Activated T-helper 17 cell treated with anti-CD3 and anti-CD28 coated beads, Interleukin-2, amount 50 U/mL, for 72 hours (primary cell): ENCODE measurements around the gene PDE3B. TPM values are rescaled to one million over a fixed set of nuclear protein-coding genes. Genes with fewer than 3 reads are reported as not detected.
"Not testable (repeated sequence)": the region's sequence is repeated elsewhere in the genome, so short reads cannot be mapped to it uniquely, and the experiment has no call there.

ENCODE experiments used
- ATAC-seq: fragments of 150-1000 bp; cut with Tn5 transposase; replicated peaks from 2 replicates; pipeline ENCODE4 v1.10.0; 2021; ENCODE audit warnings: mild to moderate bottlenecking, moderate library complexity
- H3K27ac Mint-ChIP-seq: one replicate; pipeline ENCODE4 v1.8.0; 2022; ENCODE audit warnings: mixed read lengths
- H3K27me3 Mint-ChIP-seq: one replicate; pipeline ENCODE4 v1.8.0; 2022; ENCODE audit warnings: mixed read lengths
- H3K36me3 Mint-ChIP-seq: one replicate; pipeline ENCODE4 v1.8.0; 2022; ENCODE audit warnings: low read depth, mild to moderate bottlenecking, mixed read lengths
- H3K4me1 Mint-ChIP-seq: one replicate; pipeline ENCODE4 v1.8.0; 2022; ENCODE audit warnings: mixed read lengths
- H3K4me3 Mint-ChIP-seq: one replicate; pipeline ENCODE4 v1.8.0; 2022; ENCODE audit warnings: mild to moderate bottlenecking, mixed read lengths
- H3K9me3 Mint-ChIP-seq: one replicate; pipeline ENCODE4 v1.8.0; 2022; ENCODE audit warnings: mixed read lengths
- total RNA-seq, 2 donors: library from RNA; stranded (reverse); gene quantifications; one replicate each; pipeline ENCODE4 v1.2.3, GENCODE V29; 2022

PDE3B gene
- total RNA-seq, 2 donors from 2014 or later = 23.0 to 25.5 TPM

DNA sequence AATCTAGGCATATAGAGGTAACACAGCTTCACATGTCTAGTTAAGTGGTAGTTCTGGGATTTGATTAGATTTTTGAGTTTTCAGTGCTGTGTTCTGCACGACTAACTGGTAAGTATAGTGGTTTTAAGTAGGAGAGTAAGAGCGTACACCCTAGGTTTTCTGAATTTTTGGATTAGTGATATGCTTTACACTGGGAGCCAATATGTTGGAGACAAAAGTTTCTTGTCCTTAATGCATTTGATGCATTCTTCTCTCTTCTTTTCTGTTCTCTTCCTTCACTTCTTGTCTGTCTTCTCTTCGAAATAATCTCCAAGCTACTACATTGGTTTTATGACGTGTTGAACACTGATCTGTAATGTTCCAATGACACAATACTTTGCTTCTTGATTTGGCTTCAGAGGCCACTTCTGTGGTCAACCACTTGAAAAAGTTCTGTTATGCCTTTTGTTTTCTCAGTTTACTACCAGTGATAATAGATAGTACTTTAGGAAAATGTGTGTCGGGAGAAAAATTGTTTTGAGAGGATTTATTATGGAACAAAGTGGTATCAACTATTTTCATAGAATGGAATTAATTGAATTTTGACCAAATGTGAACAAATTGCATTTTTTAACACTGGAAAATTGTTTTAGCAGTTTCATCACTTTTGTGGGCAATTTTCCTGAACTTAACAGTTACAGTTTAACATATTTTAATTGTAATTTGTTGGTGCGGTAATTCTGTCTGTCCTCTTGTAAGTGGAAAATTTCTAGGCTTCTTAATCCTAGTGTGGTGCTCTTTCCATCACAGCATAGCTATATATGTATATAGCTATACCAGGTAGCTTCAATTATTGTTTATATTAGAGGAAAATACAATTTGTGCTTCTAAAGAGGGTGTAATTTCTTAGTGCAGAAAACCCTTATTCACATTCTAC, 2.6 kb downstream of the PDE3B start:
- Mint-ChIP-seq H3K4me1 (peaks cover 14% of the 10 kb centered on the region), H3K9me3 (no peaks in the 10 kb centered on the region), H3K36me3 (peaks cover 29% of the 10 kb centered on the region)

DNA sequence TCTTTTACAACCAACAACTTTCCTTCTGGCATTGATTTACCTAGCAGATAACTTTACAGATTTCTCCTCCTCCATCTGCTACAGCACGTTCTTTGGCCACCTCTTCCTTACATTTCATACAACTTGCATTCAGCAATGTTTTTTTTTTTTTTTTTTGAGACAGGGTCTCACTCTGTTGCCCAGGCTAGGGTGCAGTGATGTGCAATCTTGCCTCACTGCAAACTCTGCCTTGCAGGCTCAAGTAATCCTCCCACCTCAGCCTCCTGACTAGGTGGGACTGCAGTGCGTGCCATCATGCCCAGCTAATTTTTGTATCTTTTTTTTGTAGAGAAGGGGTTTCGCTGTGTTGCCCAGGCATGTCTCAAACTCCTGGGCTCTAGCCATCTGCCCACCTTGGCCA, 6.5 kb downstream of the PDE3B start:
- peaks cover 43% of the 10 kb centered on the region for H3K36me3 Mint-ChIP-seq

More for the DNA sequence above, 2.6 kb downstream of the PDE3B start:
- H3K4me3 Mint-ChIP-seq = peak overlapping the region; percentile 82
- peak overlapping the region; percentile 87 for H3K27ac Mint-ChIP-seq
- H3K27me3 Mint-ChIP-seq = no peaks in the 10 kb centered on the region
- peak; percentile 22 for ATAC-seq

DNA sequence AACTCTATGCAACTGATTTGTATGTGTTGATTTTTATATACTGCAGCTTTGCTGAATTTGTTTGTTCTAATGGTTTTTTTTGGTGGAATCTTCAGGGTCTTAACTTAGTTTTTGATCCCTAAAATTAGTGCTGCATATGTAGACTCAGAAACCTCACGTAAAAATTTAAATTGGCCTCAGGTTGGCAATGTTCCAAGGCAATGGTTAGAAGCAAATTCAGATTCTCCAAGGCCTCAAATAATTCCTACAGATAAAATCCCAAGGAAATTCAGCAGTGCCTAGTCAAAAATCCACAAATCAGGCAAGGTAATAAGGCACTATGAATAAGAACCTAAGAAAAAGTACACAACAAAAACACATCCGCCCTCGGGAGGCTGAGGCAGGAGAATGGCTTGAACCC, 9.5 kb downstream of the PDE3B start:
- H3K27me3 Mint-ChIP-seq = no peaks in the 10 kb centered on the region
- H3K9me3 Mint-ChIP-seq = no peaks in the 10 kb centered on the region
- peaks cover 35% of the 10 kb centered on the region for H3K36me3 Mint-ChIP-seq
- ATAC-seq = no peak
- no peak overlapping the region for H3K4me3 Mint-ChIP-seq
- H3K4me1 Mint-ChIP-seq = peaks cover 10% of the 10 kb centered on the region
- no peak overlapping the region for H3K27ac Mint-ChIP-seq

More for the DNA sequence above, 6.5 kb downstream of the PDE3B start:
- no peak overlapping the region for H3K27ac Mint-ChIP-seq
- peaks cover 7% of the 10 kb centered on the region for H3K4me1 Mint-ChIP-seq
- H3K27me3 Mint-ChIP-seq = no peaks in the 10 kb centered on the region
- H3K4me3 Mint-ChIP-seq = peak overlapping the region; percentile 22
- ATAC-seq = no peak
- H3K9me3 Mint-ChIP-seq = no peaks in the 10 kb centered on the region

DNA sequence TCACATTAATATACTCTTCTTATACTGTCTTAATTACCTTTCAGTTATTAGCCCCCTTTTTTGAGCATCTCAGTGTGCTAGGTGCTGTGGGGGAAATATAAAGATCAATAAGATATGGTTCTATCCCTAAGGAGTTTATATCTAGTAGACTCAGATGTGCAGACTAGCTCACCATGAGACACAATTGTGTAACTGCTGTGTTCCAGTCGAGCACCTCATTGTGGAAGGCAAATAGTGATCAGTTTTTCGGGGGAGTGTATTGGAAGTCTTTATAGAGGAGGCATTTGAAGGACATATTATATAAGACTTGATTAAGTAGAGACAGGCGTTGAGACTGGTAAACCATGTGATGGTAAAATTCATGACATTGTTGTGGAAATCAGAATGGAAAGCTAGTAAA, 11.8 kb downstream of the PDE3B start:
- Mint-ChIP-seq H3K27ac (no peak overlapping the region), H3K27me3 (no peaks in the 10 kb centered on the region), H3K4me1 (peaks cover 10% of the 10 kb centered on the region), H3K4me3 (no peak overlapping the region), H3K36me3 (peaks cover 48% of the 10 kb centered on the region), H3K9me3 (no peaks in the 10 kb centered on the region)
- no peak for ATAC-seq

DNA sequence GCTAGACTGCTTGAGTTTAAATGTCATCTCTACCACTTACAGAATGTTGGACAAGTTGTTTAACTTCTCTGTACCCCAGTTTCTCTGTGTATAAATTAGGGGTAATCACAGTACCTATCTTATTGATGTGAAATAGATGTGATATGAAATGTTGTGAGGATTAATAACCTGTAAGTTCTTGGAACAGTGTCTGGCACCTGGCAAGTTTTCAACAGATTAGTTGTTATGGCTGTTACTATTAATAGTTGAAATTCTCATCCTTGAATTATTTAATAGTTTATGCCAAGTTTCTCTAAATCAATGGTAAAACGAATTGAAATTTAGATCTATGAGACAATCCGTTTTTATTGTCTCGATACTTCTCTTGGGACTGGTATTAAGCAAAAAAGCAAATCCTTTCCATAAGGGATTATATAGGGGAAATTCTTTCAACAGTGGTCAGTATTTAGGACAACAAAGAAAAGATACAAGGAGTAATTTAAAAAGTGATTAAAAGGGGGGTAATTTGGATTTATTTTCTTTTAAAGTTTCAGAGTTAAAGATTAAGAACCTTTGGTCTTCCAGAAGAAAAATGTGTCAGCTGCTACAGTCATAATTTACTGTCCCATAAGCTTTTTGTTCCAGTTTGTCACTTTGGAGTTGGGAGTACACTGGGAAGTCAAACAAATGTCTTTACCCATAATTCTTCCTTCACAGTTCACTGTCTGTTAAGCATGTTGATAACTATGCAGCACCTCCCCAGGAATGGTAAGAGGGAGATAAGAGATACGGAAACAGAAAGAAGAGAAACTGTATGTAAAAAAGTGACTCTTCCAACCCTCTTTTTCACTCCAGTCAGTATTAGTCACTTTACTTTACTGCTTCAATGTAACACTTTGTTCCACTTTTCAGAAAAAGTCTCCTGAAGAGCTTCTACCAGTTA, 13.2 kb downstream of the PDE3B start:
- Mint-ChIP-seq H3K36me3 (peaks cover 49% of the 10 kb centered on the region), H3K4me3 (peak overlapping the region; percentile 3), H3K27me3 (no peaks in the 10 kb centered on the region), H3K9me3 (no peaks in the 10 kb centered on the region), H3K4me1 (peaks cover 10% of the 10 kb centered on the region), H3K27ac (no peak overlapping the region)
- ATAC-seq = peak; percentile 86

DNA sequence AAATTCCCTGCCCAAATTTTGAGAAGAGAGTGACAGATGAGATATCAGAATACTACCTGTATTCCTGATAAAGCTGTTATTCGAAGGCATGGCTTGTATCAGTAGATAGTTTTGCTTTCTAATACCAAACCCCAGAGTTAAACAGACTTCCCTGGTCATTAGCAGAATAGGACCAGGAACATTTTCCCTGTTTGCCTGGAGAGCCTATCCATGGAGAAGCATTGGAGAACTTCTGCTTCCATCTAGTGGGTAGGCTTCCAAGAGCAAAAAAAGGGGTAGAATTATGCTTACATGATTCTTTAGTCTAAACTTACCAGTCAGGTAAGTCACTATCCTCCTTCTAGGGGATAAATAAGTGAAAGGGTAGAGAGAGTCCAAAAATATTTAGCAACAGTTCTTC, 14.2 kb downstream of the PDE3B start:
- Mint-ChIP-seq H3K36me3 (peaks cover 39% of the 10 kb centered on the region), H3K4me1 (peaks cover 10% of the 10 kb centered on the region)
- no peak for ATAC-seq

DNA sequence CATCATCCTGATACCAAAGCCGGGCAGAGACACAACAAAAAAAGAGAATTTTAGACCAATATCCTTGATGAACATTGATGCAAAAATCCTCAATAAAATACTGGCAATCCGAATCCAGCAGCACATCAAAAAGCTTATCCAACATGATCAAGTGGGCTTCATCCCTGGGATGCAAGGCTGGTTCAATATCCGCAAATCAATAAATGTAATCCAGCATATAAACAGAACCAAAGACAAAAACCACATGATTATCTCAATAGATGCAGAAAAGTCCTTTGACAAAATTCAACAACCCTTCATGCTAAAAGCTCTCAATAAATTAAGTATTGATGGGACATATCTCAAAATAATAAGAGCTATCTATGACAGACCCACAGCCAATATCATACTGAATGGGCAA, 21.3 kb downstream of the PDE3B start:
- H3K9me3 Mint-ChIP-seq, H3K4me1 Mint-ChIP-seq, H3K27me3 Mint-ChIP-seq, H3K27ac Mint-ChIP-seq, H3K4me3 Mint-ChIP-seq, ATAC-seq: not testable (repeated sequence)
- H3K36me3 Mint-ChIP-seq = peaks cover 12% of the 10 kb centered on the region

More for the DNA sequence above, 14.2 kb downstream of the PDE3B start:
- Mint-ChIP-seq H3K4me3 (no peak overlapping the region), H3K27ac (no peak overlapping the region), H3K27me3 (no peaks in the 10 kb centered on the region), H3K9me3 (no peaks in the 10 kb centered on the region)

DNA sequence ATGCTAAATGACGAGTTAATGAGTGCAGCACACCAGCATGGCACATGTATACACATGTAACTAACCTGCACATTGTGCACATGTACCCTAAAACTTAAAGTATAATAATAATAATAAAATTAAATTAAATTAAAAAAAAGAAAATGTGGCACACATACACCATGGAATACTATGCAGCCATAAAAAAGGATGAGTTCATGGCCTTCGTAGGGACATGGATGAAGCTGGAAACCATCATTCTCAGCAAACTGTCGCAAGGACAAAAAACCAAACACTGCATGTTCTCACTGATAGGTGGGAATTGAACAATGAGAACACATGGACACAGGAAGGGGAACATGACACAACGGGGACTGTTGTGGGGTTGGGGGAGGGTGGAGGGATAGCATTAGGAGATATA, 23.7 kb downstream of the PDE3B start:
- not testable (repeated sequence) for H3K4me1 Mint-ChIP-seq, ATAC-seq, H3K4me3 Mint-ChIP-seq, H3K9me3 Mint-ChIP-seq, H3K36me3 Mint-ChIP-seq, H3K27me3 Mint-ChIP-seq, H3K27ac Mint-ChIP-seq

DNA sequence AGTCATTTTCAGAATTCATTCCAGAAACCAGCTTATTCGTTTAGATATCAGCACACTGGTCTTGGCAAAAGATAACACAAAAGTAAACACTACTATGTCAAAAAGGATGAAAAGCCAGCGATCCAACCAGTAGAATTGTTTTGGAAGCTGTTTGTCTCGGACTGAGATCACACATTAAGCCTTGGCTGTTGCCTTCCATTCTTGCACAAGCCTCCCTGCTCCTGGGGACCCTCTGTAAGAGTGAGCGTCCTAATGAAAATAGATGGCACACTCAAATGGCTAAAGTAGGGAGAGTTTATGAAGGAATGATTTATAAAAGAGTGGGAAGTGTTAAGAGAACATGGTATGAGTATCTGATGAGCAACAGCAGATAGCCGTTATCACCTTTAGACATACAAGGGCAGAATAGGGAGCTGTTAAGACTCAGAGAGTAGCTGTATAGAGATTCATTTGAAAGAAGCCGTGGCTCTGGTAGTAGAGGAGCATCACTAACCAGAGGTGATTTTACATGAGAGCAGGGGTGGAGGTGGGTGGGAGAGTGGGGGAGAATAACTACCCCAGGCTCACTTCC, 25.2 kb downstream of the PDE3B start:
- Mint-ChIP-seq H3K4me3 (no peak overlapping the region), H3K27ac (peak overlapping the region; percentile 34), H3K27me3 (no peaks in the 10 kb centered on the region), H3K9me3 (peaks cover 5% of the 10 kb centered on the region), H3K36me3 (peaks cover 7% of the 10 kb centered on the region), H3K4me1 (peaks cover 5% of the 10 kb centered on the region)
- ATAC-seq = no peak

DNA sequence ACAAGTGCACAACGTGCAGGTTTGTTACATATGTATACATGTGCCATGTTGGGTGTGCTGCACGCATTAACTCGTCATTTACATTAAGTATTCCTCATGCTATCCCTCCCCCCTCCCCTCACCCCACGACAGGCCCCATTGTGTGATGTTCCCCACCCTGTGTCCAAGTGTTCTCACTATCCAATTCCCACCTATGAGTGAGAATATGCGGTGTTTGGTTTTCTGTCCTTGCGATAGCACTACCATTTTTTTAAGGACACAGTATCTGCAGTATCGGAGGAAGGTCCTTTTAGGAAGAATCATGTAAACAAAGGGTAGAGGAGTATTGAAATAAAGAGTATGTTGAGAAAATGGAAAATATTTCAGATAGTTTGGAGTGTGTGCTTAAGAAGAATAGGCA, 25.9 kb downstream of the PDE3B start:
- no peak for ATAC-seq
- Mint-ChIP-seq H3K27me3 (no peaks in the 10 kb centered on the region), H3K36me3 (peaks cover 14% of the 10 kb centered on the region), H3K9me3 (no peaks in the 10 kb centered on the region), H3K4me3 (no peak overlapping the region), H3K27ac (no peak overlapping the region), H3K4me1 (peaks cover 5% of the 10 kb centered on the region)

DNA sequence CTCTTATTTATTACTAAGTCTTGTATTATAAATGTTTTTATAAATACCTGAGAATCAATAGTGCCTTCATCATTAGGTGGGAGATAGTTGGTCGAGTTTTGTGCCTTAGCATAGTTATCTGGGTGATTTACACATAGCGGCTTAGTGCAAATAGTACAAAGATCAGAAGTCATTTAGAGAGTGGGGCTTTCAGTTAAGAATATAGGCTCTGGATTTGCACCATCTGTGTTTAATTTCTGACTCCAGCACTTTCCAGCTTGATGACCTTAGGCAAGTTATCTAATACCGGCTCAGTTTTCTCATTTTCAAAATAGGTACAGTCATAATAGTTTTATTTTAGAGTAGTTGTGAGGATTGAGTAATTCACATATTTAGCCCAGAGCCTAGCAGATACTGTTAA, 26.4 kb downstream of the PDE3B start:
- Mint-ChIP-seq H3K27me3 (no peaks in the 10 kb centered on the region), H3K9me3 (no peaks in the 10 kb centered on the region), H3K4me3 (no peak overlapping the region), H3K27ac (no peak overlapping the region), H3K4me1 (peaks cover 5% of the 10 kb centered on the region), H3K36me3 (peaks cover 16% of the 10 kb centered on the region)
- no peak for ATAC-seq

DNA sequence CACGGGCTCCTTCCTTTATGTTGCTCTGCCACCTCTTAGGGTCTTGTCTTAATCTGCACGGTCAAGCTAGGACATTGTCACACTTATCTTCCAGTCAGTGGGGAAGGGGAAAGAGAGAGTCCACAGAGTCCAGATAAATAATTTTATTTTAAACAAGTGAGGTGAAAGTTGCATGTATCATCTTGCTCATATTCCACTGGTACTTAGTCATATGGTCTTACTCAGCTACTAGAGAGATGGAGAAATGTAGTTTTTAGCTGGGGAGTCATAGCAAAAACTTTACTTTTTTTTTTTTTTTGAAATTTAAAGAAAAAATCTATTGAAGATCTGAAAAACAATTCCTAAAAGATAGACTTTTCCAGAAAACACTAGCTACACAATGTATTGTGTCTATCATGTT, 29.0 kb downstream of the PDE3B start:
- H3K27me3 Mint-ChIP-seq = no peaks in the 10 kb centered on the region
- H3K9me3 Mint-ChIP-seq = no peaks in the 10 kb centered on the region
- peak overlapping the region; percentile 1 for H3K27ac Mint-ChIP-seq
- H3K36me3 Mint-ChIP-seq = peaks cover 16% of the 10 kb centered on the region
- ATAC-seq = peak; percentile 89
- no peak overlapping the region for H3K4me3 Mint-ChIP-seq
- H3K4me1 Mint-ChIP-seq = peaks cover 5% of the 10 kb centered on the region

DNA sequence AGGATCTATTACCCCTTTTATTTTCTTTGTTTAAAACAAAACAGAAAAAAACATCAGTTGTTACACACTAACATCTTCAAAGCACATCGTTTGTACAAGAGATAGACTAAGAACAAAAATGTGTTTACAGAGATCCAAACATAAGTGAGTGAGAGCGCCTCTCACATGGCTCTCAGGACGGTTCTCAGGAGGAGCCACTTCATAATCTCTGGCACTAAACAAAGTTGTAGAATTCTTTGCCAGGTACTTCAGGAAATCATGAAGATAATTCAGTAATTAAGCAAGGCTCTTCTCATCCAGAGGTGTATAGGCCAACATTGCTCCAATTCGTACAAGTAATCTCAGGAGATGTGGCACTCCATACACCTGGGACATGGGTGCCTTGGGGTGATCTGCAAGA, 29.8 kb downstream of the PDE3B start:
- Mint-ChIP-seq H3K9me3 (no peaks in the 10 kb centered on the region), H3K27me3 (no peaks in the 10 kb centered on the region), H3K27ac (no peak overlapping the region), H3K4me1 (peaks cover 5% of the 10 kb centered on the region), H3K36me3 (peaks cover 16% of the 10 kb centered on the region), H3K4me3 (no peak overlapping the region)
- no peak for ATAC-seq

DNA sequence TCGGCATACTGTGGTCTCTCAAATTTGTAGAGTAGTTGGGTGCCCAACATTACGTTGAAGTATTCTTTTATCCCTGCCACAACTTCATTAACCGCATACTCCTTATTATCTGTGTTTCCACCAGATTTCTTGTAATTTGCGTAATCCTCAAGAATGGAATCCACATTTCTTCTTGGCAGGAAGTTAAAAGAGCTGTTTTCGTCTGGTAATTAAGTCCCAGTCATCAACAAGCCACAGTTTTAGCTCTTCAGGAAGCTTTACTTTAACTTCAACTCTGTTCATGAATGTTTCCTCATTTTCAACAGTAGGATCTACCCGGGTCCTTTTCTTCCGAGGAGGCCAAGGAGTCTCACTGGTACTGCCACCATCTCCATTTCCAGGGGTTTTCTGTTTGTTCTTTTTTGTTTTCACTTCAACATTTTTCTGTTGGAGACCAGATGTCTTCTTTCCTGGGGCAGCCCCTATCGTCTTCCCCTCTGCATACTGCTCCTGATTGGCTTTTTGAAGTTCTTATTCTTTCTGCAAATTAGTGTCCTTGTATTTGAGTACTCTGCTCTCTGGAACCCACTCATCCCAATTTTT, 30.3 kb downstream of the PDE3B start:
- H3K27ac Mint-ChIP-seq = peak overlapping the region; percentile 23
- peaks cover 1% of the 10 kb centered on the region for H3K4me1 Mint-ChIP-seq
- no peak overlapping the region for H3K4me3 Mint-ChIP-seq
- ATAC-seq = no peak
- no peaks in the 10 kb centered on the region for H3K9me3 Mint-ChIP-seq
- peaks cover 16% of the 10 kb centered on the region for H3K36me3 Mint-ChIP-seq
- no peaks in the 10 kb centered on the region for H3K27me3 Mint-ChIP-seq
